T-helper 2 cell treated with Interferon-gamma antibody and Interleukin-4, amounts not matched to agents 5 μg/mL and 100 μg/mL, for 36 hours (primary cell): Measurements from ENCODE around the gene ZC3H11A.
"Not testable (repeated sequence)": the region's sequence is repeated elsewhere in the genome, so short reads cannot be mapped to it uniquely, and the experiment has no call there.

ENCODE experiments used
- DNase-seq: peaks from one replicate; pipeline ENCODE4 v3.0.0; 2021; ENCODE audit warnings: low spot score
- H3K27ac Mint-ChIP-seq: one replicate; pipeline ENCODE4 v1.8.0; 2021; ENCODE audit warnings: mild to moderate bottlenecking, mixed read lengths
- H3K27me3 Mint-ChIP-seq: one replicate; pipeline ENCODE4 v1.8.0; 2021; ENCODE audit warnings: low read depth, mixed read lengths
- H3K36me3 Mint-ChIP-seq: one replicate; pipeline ENCODE4 v1.8.0; 2021; ENCODE audit warnings: low read depth, mixed read lengths
- H3K4me1 Mint-ChIP-seq: one replicate; pipeline ENCODE4 v1.8.0; 2021; ENCODE audit warnings: low read depth, mixed read lengths
- H3K4me3 Mint-ChIP-seq: one replicate; pipeline ENCODE4 v1.8.0; 2022; ENCODE audit warnings: mild to moderate bottlenecking, moderate library complexity, mixed read lengths
- H3K9me3 Mint-ChIP-seq: one replicate; pipeline ENCODE4 v1.8.0; 2021; ENCODE audit warnings: mixed read lengths

ZC3H11A gene

DNA sequence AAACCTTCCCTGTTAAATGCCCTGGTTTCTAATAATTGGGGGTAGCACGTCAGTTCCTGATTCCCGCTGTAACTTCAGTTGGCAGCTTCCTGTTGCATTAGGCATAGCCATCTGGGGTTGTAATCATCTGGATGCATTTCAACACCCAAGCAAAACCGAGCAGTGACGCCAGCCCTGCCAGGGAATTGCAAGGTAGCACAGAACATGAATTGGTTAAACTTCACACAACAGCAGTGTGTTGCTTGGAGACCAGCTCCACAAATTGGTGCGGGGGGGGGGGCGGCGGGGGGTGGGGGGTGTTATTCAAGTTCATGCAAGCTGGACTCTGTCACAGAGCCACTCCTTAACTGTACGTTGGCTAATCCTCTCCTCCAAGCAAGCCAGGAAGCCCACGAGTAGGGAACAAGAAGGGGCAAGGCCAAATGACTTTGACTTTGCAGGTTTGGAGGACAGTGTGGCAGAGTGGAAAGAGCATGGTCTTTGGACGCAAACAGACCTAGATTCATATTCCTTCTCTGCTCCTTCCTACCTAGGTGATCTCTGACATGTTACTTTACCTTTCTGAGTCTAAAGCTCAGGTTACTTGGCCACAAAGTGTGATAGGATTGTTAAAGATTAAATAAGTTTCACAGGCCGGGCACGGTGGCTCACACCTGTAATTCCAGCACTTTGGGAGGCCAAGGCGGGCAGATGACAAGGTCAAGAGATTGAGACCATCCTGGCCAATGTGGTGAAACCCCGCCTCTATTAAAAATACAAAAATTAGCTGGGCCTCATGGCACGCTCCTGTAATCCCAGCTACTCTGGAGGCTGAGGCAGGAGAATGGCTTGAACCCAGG, 25.7 kb upstream of the ZC3H11A start:
- Mint-ChIP-seq H3K27ac (peak overlapping the region; percentile 60), H3K27me3 (no peaks in the 10 kb centered on the region), H3K4me1 (peaks cover 23% of the 10 kb centered on the region), H3K9me3 (no peaks in the 10 kb centered on the region), H3K4me3 (no peak overlapping the region), H3K36me3 (peaks cover 50% of the 10 kb centered on the region)
- DNase-seq = no peak

DNA sequence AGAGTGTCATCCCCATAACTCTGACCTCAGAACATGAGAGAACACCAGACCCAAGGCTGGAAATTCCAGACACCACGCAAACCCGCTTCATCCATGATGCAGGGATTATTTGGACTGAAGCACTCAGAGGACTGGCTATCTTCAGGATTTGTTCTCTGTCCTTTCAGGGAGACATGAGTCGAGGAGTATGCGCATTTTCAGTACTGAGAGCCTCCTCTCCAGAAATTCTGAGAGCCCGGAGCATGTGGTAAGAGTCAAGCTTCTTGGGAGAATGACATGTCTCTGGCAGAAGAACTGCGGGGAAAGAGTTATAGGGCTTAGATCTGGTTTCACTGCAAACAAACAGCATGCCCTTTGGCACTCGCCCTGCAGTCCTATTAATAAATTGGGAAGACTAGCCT, 23.5 kb upstream of the ZC3H11A start:
- no peak for DNase-seq
- no peak overlapping the region for H3K27ac Mint-ChIP-seq
- H3K36me3 Mint-ChIP-seq = peaks cover 65% of the 10 kb centered on the region

DNA sequence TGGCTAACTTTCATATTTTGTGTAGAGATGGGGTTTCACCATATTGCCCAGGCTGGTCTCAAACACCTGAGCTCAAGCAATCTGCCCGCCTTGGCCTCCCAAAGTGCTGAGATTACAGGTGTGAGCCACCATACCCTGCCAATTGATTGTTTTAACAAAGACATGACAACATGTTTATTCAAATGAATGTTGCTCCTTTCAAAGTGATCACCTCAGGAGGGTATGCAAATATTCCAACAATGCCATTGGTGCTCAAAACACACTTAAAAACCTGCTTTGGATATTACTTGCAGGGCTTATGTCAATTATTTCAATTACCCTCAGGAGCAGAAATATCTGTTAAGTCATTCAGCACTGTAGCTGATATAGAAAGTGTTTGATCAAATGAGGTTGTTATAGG, 22.6 kb upstream of the ZC3H11A start:
- Mint-ChIP-seq H3K27me3 (no peaks in the 10 kb centered on the region), H3K36me3 (peaks cover 66% of the 10 kb centered on the region), H3K4me1 (peaks cover 17% of the 10 kb centered on the region), H3K4me3 (no peak overlapping the region), H3K27ac (no peak overlapping the region), H3K9me3 (no peaks in the 10 kb centered on the region)
- no peak for DNase-seq

More for the DNA sequence above, 23.5 kb upstream of the ZC3H11A start:
- Mint-ChIP-seq H3K27me3 (no peaks in the 10 kb centered on the region), H3K4me1 (peaks cover 18% of the 10 kb centered on the region), H3K9me3 (no peaks in the 10 kb centered on the region), H3K4me3 (no peak overlapping the region)

DNA sequence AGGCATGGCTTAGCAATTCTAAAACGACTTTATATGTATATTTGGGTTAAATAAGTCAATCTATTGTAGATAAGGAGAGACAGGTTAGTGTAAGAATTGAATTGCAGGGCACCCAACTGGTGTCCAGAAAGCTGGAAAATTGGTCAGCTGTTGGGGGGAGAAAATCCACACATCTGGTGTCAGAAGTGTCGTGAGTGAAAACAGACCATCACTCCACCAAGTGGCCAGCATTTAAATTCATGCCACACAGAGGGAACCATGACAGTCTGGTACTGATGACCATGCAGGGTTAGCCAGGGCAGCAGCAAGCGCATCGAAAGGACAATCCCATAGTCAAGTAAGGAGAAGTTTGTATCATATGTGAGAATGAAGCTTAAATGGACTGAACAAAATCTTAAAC, 18.8 kb upstream of the ZC3H11A start:
- Mint-ChIP-seq H3K9me3 (no peaks in the 10 kb centered on the region), H3K27ac (no peak overlapping the region), H3K36me3 (peaks cover 44% of the 10 kb centered on the region), H3K4me1 (peaks cover 7% of the 10 kb centered on the region), H3K4me3 (no peak overlapping the region), H3K27me3 (no peaks in the 10 kb centered on the region)
- DNase-seq = no peak

GRCh38 chr1:203777596-203777995, 17.8 kb upstream of the ZC3H11A start:
- no peaks in the 10 kb centered on the region for H3K27me3 Mint-ChIP-seq
- no peaks in the 10 kb centered on the region for H3K9me3 Mint-ChIP-seq
- H3K4me1 Mint-ChIP-seq = peaks cover 7% of the 10 kb centered on the region
- no peak overlapping the region for H3K4me3 Mint-ChIP-seq
- no peak for DNase-seq
- H3K36me3 Mint-ChIP-seq = peaks cover 37% of the 10 kb centered on the region
- H3K27ac Mint-ChIP-seq = no peak overlapping the region

DNA sequence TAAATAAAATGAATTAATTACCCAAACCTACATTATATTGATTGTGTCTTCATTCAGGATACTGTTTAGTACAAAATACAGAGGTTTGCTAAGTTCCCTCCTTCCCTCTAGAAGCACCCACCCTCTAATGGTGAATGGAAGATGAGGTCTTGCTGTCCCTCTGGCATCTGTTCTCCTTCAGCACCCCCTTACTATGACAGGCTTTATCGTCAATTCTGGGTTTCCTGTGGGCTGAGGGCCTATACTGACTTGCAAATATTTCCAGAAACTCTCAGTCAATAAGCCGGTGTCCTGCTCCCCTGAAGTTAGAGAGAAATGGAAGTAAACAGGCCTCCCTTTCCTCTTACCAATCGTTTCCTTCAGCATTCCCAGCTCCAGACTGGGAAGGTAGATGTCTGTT, 17.3 kb upstream of the ZC3H11A start:
- H3K36me3 Mint-ChIP-seq = peaks cover 32% of the 10 kb centered on the region
- H3K27ac Mint-ChIP-seq = no peak overlapping the region
- H3K27me3 Mint-ChIP-seq = no peaks in the 10 kb centered on the region
- peaks cover 7% of the 10 kb centered on the region for H3K4me1 Mint-ChIP-seq
- no peaks in the 10 kb centered on the region for H3K9me3 Mint-ChIP-seq
- DNase-seq = no peak
- no peak overlapping the region for H3K4me3 Mint-ChIP-seq

GRCh38 chr1:203778789-203779188, 16.6 kb upstream of the ZC3H11A start:
- Mint-ChIP-seq H3K4me1 (peaks cover 7% of the 10 kb centered on the region), H3K27ac (no peak overlapping the region), H3K4me3 (no peak overlapping the region), H3K36me3 (peaks cover 28% of the 10 kb centered on the region), H3K9me3 (no peaks in the 10 kb centered on the region), H3K27me3 (no peaks in the 10 kb centered on the region)
- no peak for DNase-seq

GRCh38 chr1:203781962-203782361, 13.5 kb upstream of the ZC3H11A start:
- no peak for DNase-seq
- Mint-ChIP-seq H3K36me3 (peaks cover under 1% of the 10 kb centered on the region), H3K27me3 (peaks cover 4% of the 10 kb centered on the region), H3K4me3 (no peak overlapping the region), H3K9me3 (no peaks in the 10 kb centered on the region), H3K27ac (no peak overlapping the region), H3K4me1 (peaks cover under 1% of the 10 kb centered on the region)

DNA sequence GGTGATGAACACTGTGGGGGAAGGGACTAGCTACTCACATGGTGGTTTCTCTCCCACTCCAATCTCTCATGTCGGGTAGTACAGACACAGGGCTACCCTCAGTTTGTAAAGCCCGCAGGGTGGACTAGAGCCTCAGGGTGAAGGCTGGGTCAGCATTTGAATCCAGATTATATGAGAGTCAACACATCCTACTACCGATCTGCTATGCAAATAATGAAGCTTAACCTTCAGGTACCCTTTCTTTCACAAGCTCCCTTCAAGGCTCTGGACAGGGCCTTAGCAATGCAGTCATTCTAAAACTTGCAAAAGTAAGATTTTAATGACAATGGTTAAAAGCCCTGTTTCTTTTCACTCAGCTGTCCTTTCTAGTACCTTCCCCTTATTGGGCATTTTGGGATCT, 5.5 kb upstream of the ZC3H11A start:
- no peak overlapping the region for H3K27ac Mint-ChIP-seq
- no peaks in the 10 kb centered on the region for H3K9me3 Mint-ChIP-seq
- DNase-seq = no peak
- H3K4me3 Mint-ChIP-seq = no peak overlapping the region
- peaks cover 3% of the 10 kb centered on the region for H3K4me1 Mint-ChIP-seq
- H3K27me3 Mint-ChIP-seq = peaks cover 4% of the 10 kb centered on the region
- H3K36me3 Mint-ChIP-seq = no peaks in the 10 kb centered on the region

- no peak overlapping the region for H3K27ac Mint-ChIP-seq
- no peak overlapping the region for H3K4me3 Mint-ChIP-seq
- peaks cover 7% of the 10 kb centered on the region for H3K4me1 Mint-ChIP-seq
- no peaks in the 10 kb centered on the region for H3K9me3 Mint-ChIP-seq
- peaks cover 6% of the 10 kb centered on the region for H3K36me3 Mint-ChIP-seq
- DNase-seq = no peak
- H3K27me3 Mint-ChIP-seq = no peaks in the 10 kb centered on the region
Measured at GRCh38 chr1:203791498-203791897, 3.9 kb upstream of the ZC3H11A start.

DNA sequence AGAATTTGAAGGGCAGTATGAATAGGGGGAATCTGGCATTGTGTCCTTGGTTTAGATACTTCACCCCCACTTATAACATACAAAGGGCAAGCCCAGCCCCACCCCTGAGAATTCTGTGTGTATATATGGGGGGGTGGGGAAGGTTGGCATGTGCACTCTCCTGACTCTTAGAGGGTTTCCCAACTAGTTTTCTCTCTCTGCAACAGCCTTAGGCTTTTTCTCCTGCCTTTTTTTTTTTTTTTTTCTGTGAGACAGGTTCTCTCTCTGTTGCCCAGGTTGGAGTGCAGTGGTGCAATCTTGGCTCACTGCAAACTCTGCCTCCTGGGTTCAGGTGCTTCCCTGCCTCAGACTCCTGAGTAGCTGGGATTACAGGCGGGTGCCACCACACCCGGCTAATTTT, 2.9 kb upstream of the ZC3H11A start:
- H3K4me3 Mint-ChIP-seq = no peak overlapping the region
- peaks cover 15% of the 10 kb centered on the region for H3K4me1 Mint-ChIP-seq
- peaks cover 13% of the 10 kb centered on the region for H3K36me3 Mint-ChIP-seq
- H3K27ac Mint-ChIP-seq = no peak overlapping the region
- no peaks in the 10 kb centered on the region for H3K9me3 Mint-ChIP-seq
- no peak for DNase-seq
- no peaks in the 10 kb centered on the region for H3K27me3 Mint-ChIP-seq

GRCh38 chr1:203793561-203793960, 1.9 kb upstream of the ZC3H11A start:
- H3K36me3 Mint-ChIP-seq = peaks cover 24% of the 10 kb centered on the region
- H3K27me3 Mint-ChIP-seq, H3K9me3 Mint-ChIP-seq, H3K27ac Mint-ChIP-seq, DNase-seq, H3K4me3 Mint-ChIP-seq: not testable (repeated sequence)
- H3K4me1 Mint-ChIP-seq = peaks cover 26% of the 10 kb centered on the region

- peak overlapping the region; percentile 94 for H3K27ac Mint-ChIP-seq
- peak overlapping the region; percentile 91 for H3K4me3 Mint-ChIP-seq
- no peak for DNase-seq
- no peaks in the 10 kb centered on the region for H3K9me3 Mint-ChIP-seq
- peaks cover 33% of the 10 kb centered on the region for H3K36me3 Mint-ChIP-seq
- H3K27me3 Mint-ChIP-seq = no peaks in the 10 kb centered on the region
- H3K4me1 Mint-ChIP-seq = peaks cover 38% of the 10 kb centered on the region
Measured at GRCh38 chr1:203794764-203795440, 521 bp upstream of the ZC3H11A start.

DNA sequence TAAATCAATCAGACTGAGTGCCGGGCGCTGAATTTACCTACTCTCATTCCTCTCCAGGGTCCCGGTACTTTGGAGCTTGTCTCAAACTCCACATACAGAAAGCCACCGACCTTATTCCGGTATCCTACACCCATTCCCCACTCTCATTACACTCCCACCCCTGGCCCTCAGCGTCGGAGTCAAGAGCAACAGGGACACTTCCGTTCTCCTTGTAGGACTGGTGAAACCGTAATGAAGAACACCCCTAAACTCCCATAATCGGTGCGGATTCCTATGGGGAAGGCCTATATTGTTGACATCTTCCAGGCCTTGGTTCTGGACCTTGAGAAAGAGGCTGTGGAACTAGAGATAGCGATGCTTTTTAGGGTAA, 798 bp downstream of the ZC3H11A start:
- Mint-ChIP-seq H3K4me1 (peaks cover 45% of the 10 kb centered on the region), H3K27me3 (no peaks in the 10 kb centered on the region), H3K4me3 (peak overlapping the region; percentile 91), H3K27ac (peak overlapping the region; percentile 97), H3K36me3 (peaks cover 39% of the 10 kb centered on the region), H3K9me3 (no peaks in the 10 kb centered on the region)
- peak; percentile 36 for DNase-seq
